HepG2 (cell line): ENCODE measurements around the gene TMX2. TPM values are rescaled to one million over a fixed set of nuclear protein-coding genes. Genes with fewer than 3 reads are reported as not detected.
A peak's percentile ranks its signal among the peaks of the same experiment; 100 is the strongest.

Source experiments
- AKAP8 ChIP-seq: sonication (generic); formaldehyde crosslinking; IDR thresholded peaks from 2 replicates; pipeline ENCODE4 v1.5.1; 2020; ENCODE audit warnings: mild to moderate bottlenecking, missing genetic modification reagents
- BATF2 ChIP-seq: sonication (generic); formaldehyde crosslinking; IDR thresholded peaks from 2 replicates; pipeline ENCODE4 v1.8.0; 2022; ENCODE audit warnings: mild to moderate bottlenecking, missing genetic modification reagents, moderate library complexity
- BHLHE40 ChIP-seq: IDR thresholded peaks from 2 replicates; pipeline ENCODE4 v1.6.1; 2011; ENCODE audit warnings: low read length, improper control_type of control experiment
- BRF2 ChIP-seq: sonication (generic); formaldehyde crosslinking; IDR thresholded peaks from 2 replicates; pipeline ENCODE4 v1.8.1; 2022; ENCODE audit warnings: mild to moderate bottlenecking, missing genetic modification reagents
- CEBPB ChIP-seq: IDR thresholded peaks from 2 replicates; pipeline ENCODE4 v1.6.1; 2011; ENCODE audit warnings: low read depth, low read length, improper control_type of control experiment, borderline replicate concordance
- CHCHD3 ChIP-seq: sonication (generic); formaldehyde crosslinking; IDR thresholded peaks from 2 replicates; pipeline ENCODE4 v1.8.0; 2022; ENCODE audit warnings: mild to moderate bottlenecking, missing genetic modification reagents, moderate library complexity
- HDAC2 ChIP-seq: sonication (generic); formaldehyde crosslinking; IDR thresholded peaks from 2 replicates; pipeline ENCODE4 v1.4.0; 2020; ENCODE audit warnings: missing genetic modification reagents
- KDM4B ChIP-seq: sonication (generic); formaldehyde crosslinking; IDR thresholded peaks from 2 replicates; pipeline ENCODE4 v1.4.0; 2020; ENCODE audit warnings: missing genetic modification reagents
- KDM5A ChIP-seq: fragments of 200-600 bp; sonication (generic); IDR thresholded peaks from 2 replicates; pipeline ENCODE4 v1.7.0; 2018; ENCODE audit warnings: antibody characterized with exemption, mild to moderate bottlenecking, low read length, borderline replicate concordance
- KLF13 ChIP-seq: sonication (generic); formaldehyde crosslinking; IDR thresholded peaks from 2 replicates; pipeline ENCODE4 v1.4.0; 2020; ENCODE audit warnings: mild to moderate bottlenecking, missing genetic modification reagents
- LCORL ChIP-seq, 2 experiments: fragments of 450-650 bp in 1 of 2; sonication (generic) in 1 of 2; formaldehyde crosslinking in 1 of 2; IDR thresholded peaks; 2 replicates each; pipeline versions ENCODE4 v1.5.0 to v1.6.1; 2017 to 2020; ENCODE audit warnings: antibody characterized with exemption in 1 of 2, missing genetic modification reagents in 1 of 2
- PHF20 ChIP-seq: sonication (generic); formaldehyde crosslinking; IDR thresholded peaks from 2 replicates; pipeline ENCODE4 v1.5.0; 2020; ENCODE audit warnings: mild to moderate bottlenecking, missing genetic modification reagents
- SRSF4 ChIP-seq: fragments of 200-400 bp; formaldehyde crosslinking; IDR thresholded peaks from one replicate; pipeline ENCODE4 v1.6.1; 2018; ENCODE audit warnings: mild to moderate bottlenecking, low read depth, low read length, moderate library complexity; ENCODE audit not compliant: poor library complexity, severe bottlenecking
- TIGD3 ChIP-seq: sonication (generic); formaldehyde crosslinking; IDR thresholded peaks from 2 replicates; pipeline ENCODE4 v1.5.1; 2020; ENCODE audit warnings: mild to moderate bottlenecking, missing genetic modification reagents, borderline replicate concordance
- TRIM22 ChIP-seq: fragments of 450-650 bp; IDR thresholded peaks from 2 replicates; pipeline ENCODE4 v1.6.1; 2017
- TRIM24 ChIP-seq: sonication (generic); formaldehyde crosslinking; IDR thresholded peaks from 2 replicates; pipeline ENCODE4 v1.8.0; 2022; ENCODE audit warnings: mild to moderate bottlenecking, missing genetic modification reagents
- ZNF142 ChIP-seq: sonication (generic); formaldehyde crosslinking; IDR thresholded peaks from 2 replicates; pipeline ENCODE4 v1.4.0; 2020; ENCODE audit warnings: missing genetic modification reagents
- ZNF572 ChIP-seq: sonication (generic); formaldehyde crosslinking; IDR thresholded peaks from 2 replicates; pipeline ENCODE4 v1.5.1; 2020; ENCODE audit warnings: mild to moderate bottlenecking, missing genetic modification reagents
- ZNF605 ChIP-seq: sonication (generic); formaldehyde crosslinking; IDR thresholded peaks from 2 replicates; pipeline ENCODE4 v1.8.0; 2022; ENCODE audit warnings: mild to moderate bottlenecking, missing genetic modification reagents
- polyA plus RNA-seq, 8 experiments: library from polyadenylated mRNA; depleted of rRNA in 3 of 8; stranded (reverse) in 7 of 8; unstranded in 1 of 8; fragments of >200 nt; fragmentation: Illumina TruSeq in 4 of 8; extraction: Trizol in 4 of 8; gene quantifications; 2 replicates each; pipeline versions ENCODE4 v1.2.1 to v1.2.3, GENCODE V29; 2011 to 2016; ENCODE audit warnings: low read depth in 4 of 8, missing spikeins in 1 of 8, mixed read lengths in 1 of 8; ENCODE audit not compliant: insufficient read depth in 1 of 8
- total RNA-seq, 5 experiments: library from RNA; depleted of rRNA; stranded (reverse); fragments of >200 nt; fragmentation: Illumina TruSeq; extraction: Trizol; gene quantifications; 2 replicates each; pipeline ENCODE4 v1.2.3, GENCODE V29; 2016; ENCODE audit warnings: low read depth in 1 of 5

TMX2 gene
- total and polyA plus RNA-seq, 2 of the 13 experiments (the other 11 are each of a cell fraction or from before 2014, with no cell fraction given): 84.5 to 129 TPM

GRCh38 chr11:57667736-57668433 is 44.5 kb upstream of the TMX2 start, which contains the start of gene ZDHHC5 (continued):
- TF ChIP-seq ZNF605 (peak; percentile 54; the same call in 1 of the 2 replicates), SRSF4 (no peak), KDM5A (no peak; the same call in 1 of the 2 replicates), CHCHD3 (no peak), PHF20 (CRISPR knock-in tag) (peak; percentile 81), BRF2 (CRISPR knock-in tag) (no peak; the same call in 1 of the 2 replicates), HDAC2 (no peak; the same call in 1 of the 2 replicates), TIGD3 (CRISPR knock-in tag) (no peak), TRIM22 (no peak), CEBPB (no peak), ZNF142 (CRISPR knock-in tag) (no peak), KLF13 (CRISPR knock-in tag) (no peak), BATF2 (CRISPR knock-in tag) (no peak), BHLHE40 (0 out of 2 replicates have a peak, but pooled peaks have one; percentile 13), LCORL (IDR thresholded peaks at IDR 0.05) (no peak), LCORL (CRISPR knock-in tag; IDR thresholded peaks at IDR 0.05) (no peak), KDM4B (peak; percentile 12; the same call in 1 of the 2 replicates), TRIM24 (CRISPR knock-in tag) (no peak), ZNF572 (no peak), AKAP8 (CRISPR knock-in tag) (no peak)
